ENCODE results near the gene ZNF444. TPM values are rescaled to one million over a fixed set of nuclear protein-coding genes. Genes with fewer than 3 reads are reported as not detected.
"Not testable (repeated sequence)": the region's sequence is repeated elsewhere in the genome, so short reads cannot be mapped to it uniquely, and the experiment has no call there.

ZNF444 gene
- total RNA-seq, 2 donors from 2014 or later: 50.2 to 58.8 TPM

DNA sequence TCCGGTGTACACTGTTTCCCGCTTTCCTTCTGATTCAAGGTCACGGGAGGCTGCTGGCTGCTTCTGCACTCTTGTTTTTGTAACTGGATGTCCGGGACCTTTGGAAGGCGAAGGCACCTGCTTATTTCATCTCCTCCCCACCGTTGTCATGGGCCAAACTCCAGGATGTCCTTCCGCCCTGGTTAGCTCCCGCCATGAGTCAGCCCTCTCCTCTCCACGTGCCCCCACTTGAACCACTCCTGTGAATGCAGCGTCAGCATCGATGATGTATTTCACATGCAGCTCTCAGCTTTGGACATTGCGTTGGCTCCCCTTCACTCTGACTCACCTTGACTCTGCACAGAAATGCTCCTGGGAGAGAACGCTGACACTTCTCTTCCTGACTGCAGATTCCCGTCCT, 29.2 kb downstream of the ZNF444 start:
- no peak overlapping the region for H3K4me3 ChIP-seq (ENCODE audit: low read length)
- H3K9me3 ChIP-seq (ENCODE audit: control insufficient read depth, low read length): no peaks in the 10 kb centered on the region
- DNase-seq: no peak
- TF ChIP-seq, protein P1, sequence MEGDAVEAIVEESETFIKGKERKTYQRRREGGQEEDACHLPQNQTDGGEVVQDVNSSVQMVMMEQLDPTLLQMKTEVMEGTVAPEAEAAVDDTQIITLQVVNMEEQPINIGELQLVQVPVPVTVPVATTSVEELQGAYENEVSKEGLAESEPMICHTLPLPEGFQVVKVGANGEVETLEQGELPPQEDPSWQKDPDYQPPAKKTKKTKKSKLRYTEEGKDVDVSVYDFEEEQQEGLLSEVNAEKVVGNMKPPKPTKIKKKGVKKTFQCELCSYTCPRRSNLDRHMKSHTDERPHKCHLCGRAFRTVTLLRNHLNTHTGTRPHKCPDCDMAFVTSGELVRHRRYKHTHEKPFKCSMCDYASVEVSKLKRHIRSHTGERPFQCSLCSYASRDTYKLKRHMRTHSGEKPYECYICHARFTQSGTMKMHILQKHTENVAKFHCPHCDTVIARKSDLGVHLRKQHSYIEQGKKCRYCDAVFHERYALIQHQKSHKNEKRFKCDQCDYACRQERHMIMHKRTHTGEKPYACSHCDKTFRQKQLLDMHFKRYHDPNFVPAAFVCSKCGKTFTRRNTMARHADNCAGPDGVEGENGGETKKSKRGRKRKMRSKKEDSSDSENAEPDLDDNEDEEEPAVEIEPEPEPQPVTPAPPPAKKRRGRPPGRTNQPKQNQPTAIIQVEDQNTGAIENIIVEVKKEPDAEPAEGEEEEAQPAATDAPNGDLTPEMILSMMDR (conservative IDR thresholded peaks at IDR 0.05): no peak
- WGBS, 2 experiments (ENCODE audit: insufficient coverage in 1 of 2, insufficient read length in 1 of 2): 84 to 87% methylated on average over 14 of the region's 14 CpGs
- Mint-ChIP-seq H3K4me3 (no peak overlapping the region), H3K36me3 (ENCODE audit: low read depth) (no peaks in the 10 kb centered on the region), H3K4me1 (peaks cover 10% of the 10 kb centered on the region), H3K27me3 (ENCODE audit: insufficient read depth) (peaks cover 14% of the 10 kb centered on the region), H3K9me3 (no peaks in the 10 kb centered on the region), H3K27ac (no peak overlapping the region)
- no peak overlapping the region for H3K9ac ChIP-seq (ENCODE audit: extremely low read depth, low read length, poor library complexity, severe bottlenecking)
- no peaks in the 10 kb centered on the region for H3K36me3 ChIP-seq (ENCODE audit: control insufficient read depth, insufficient read depth, low read length)
- no peak overlapping the region for H3K27ac ChIP-seq (ENCODE audit: low read depth, low read length)
- no peaks in the 10 kb centered on the region for H3K27me3 ChIP-seq (ENCODE audit: control insufficient read depth, insufficient read depth, low read length, poor library complexity, severe bottlenecking)
- H3K4me1 ChIP-seq (ENCODE audit: control insufficient read depth, insufficient read depth, low read length): no peaks in the 10 kb centered on the region

DNA sequence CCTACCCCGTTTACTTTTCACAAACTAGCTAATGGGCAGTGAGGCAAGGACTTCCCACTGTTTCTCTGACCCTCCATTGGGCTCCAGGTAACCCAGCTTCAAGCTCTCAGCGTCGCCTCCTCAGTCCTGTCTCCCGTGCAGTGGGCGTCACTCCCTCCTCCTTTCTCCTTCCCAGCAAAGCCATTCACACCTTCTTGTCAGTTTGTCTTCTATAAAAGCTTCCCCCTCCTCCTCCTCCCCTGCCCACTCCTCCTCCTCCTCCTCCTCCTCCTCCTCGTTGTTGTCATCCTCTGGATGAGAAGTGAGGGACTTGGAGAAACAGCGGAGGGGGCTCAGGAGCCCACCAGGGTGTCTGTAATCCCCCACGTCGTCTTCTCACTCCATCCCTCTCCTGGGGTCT, 33.0 kb downstream of the ZNF444 start:
- Mint-ChIP-seq H3K4me1 (peaks cover 17% of the 10 kb centered on the region), H3K27me3 (ENCODE audit: insufficient read depth) (peaks cover 27% of the 10 kb centered on the region), H3K9me3 (no peaks in the 10 kb centered on the region), H3K4me3 (no peak overlapping the region), H3K27ac (no peak overlapping the region), H3K36me3 (ENCODE audit: low read depth) (no peaks in the 10 kb centered on the region)
- Histone ChIP-seq H3K27me3 (ENCODE audit: control insufficient read depth, insufficient read depth, low read length, poor library complexity, severe bottlenecking) (no peaks in the 10 kb centered on the region), H3K9ac (ENCODE audit: extremely low read depth, low read length, poor library complexity, severe bottlenecking) (no peak overlapping the region), H3K36me3 (ENCODE audit: control insufficient read depth, insufficient read depth, low read length) (no peaks in the 10 kb centered on the region), H3K4me1 (ENCODE audit: control insufficient read depth, insufficient read depth, low read length) (no peaks in the 10 kb centered on the region), H3K4me3 (ENCODE audit: low read length) (no peak overlapping the region), H3K9me3 (ENCODE audit: control insufficient read depth, low read length) (no peaks in the 10 kb centered on the region), H3K27ac (ENCODE audit: low read depth, low read length) (no peak overlapping the region)
- TF ChIP-seq, protein P1 (conservative IDR thresholded peaks at IDR 0.05): no peak
- 19 to 29% methylated on average over 5 of the region's 9 CpGs for WGBS, 2 experiments (ENCODE audit: insufficient coverage in 1 of 2, insufficient read length in 1 of 2)
- DNase-seq: peak; percentile 82

DNA sequence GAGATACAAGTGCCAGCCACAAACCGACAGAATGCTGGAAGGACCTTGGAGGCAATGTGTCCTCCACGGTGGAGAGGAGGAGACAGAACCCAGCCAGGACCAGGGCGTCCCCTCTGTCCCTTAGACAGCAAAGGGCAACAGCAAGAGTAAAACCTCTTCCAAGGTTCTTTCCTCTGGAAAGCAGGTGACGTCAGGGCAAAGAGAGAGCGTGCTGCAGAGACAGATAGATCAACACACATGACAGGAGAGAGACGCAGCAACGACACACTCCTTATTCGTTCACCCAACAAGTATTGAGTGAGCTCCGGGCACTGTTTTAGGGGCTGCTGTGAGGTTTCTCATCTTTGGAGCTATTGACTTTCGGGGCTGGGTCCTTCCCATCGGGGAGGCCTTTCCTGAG, 33.5 kb downstream of the ZNF444 start:
- H3K27me3 Mint-ChIP-seq (ENCODE audit: insufficient read depth): peaks cover 27% of the 10 kb centered on the region
- no peak overlapping the region for H3K27ac Mint-ChIP-seq

DNA sequence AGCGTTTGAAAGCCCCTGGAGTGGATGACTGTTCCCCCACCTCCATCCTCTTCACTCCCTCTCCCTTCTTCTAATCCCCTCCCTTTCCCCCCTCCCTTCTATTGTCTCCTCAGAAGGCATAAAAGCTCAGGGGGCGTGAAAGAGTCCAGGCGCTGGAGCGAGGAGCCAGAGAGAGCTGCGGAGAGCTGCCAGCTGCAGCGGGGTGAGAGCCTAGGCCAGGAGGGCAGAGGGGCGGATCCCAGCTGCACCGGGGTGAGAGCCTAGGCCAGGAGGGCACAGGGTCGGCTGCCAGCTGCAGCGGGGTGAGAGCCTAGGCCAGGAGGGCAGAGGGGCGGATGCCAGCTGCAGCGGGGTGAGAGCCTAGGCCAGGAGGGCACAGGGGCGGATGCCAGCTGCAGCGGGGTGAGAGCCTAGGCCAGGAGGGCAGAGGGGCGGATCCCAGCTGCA, 34.8 kb downstream of the ZNF444 start, which contains the start of gene GALP:
TSS of gene GALP (plus strand) at position 148 of the 447 bp plus-strand sequence. CDS start 1,101 bp downstream, outside the sequence.
- not testable (repeated sequence) for H3K4me3 ChIP-seq (ENCODE audit: low read length); DNase-seq; H3K36me3 Mint-ChIP-seq (ENCODE audit: low read depth); H3K9me3 Mint-ChIP-seq; H3K27me3 ChIP-seq (ENCODE audit: control insufficient read depth, insufficient read depth, low read length, poor library complexity, severe bottlenecking); H3K27ac Mint-ChIP-seq; H3K9me3 ChIP-seq (ENCODE audit: control insufficient read depth, low read length); H3K9ac ChIP-seq (ENCODE audit: extremely low read depth, low read length, poor library complexity, severe bottlenecking); H3K4me3 Mint-ChIP-seq; H3K4me1 ChIP-seq (ENCODE audit: control insufficient read depth, insufficient read depth, low read length); H3K36me3 ChIP-seq (ENCODE audit: control insufficient read depth, insufficient read depth, low read length)
- H3K27ac ChIP-seq (ENCODE audit: low read depth, low read length): peak within 1 kb of the TSS; percentile 2
- WGBS, 2 experiments (ENCODE audit: insufficient coverage in 1 of 2, insufficient read length in 1 of 2): 44 to 67% methylated on average over 11 to 15 of the region's 15 CpGs
- Mint-ChIP-seq H3K27me3 (ENCODE audit: insufficient read depth) (peaks cover 22% of the 10 kb centered on the region), H3K4me1 (peaks cover 17% of the 10 kb centered on the region)

More for the DNA sequence above, 33.5 kb downstream of the ZNF444 start:
- H3K4me3 Mint-ChIP-seq: no peak overlapping the region
- TF ChIP-seq, protein P1 (conservative IDR thresholded peaks at IDR 0.05): no peak
- H3K4me3 ChIP-seq (ENCODE audit: low read length): no peak overlapping the region
- no peak overlapping the region for H3K27ac ChIP-seq (ENCODE audit: low read depth, low read length)
- no peak overlapping the region for H3K9ac ChIP-seq (ENCODE audit: extremely low read depth, low read length, poor library complexity, severe bottlenecking)
- WGBS, 2 experiments (ENCODE audit: insufficient coverage in 1 of 2, insufficient read length in 1 of 2): 76 to 79% methylated on average over 11 of the region's 11 CpGs
- no peak for DNase-seq
- no peaks in the 10 kb centered on the region for H3K9me3 ChIP-seq (ENCODE audit: control insufficient read depth, low read length)
- H3K36me3 Mint-ChIP-seq (ENCODE audit: low read depth): no peaks in the 10 kb centered on the region
- no peaks in the 10 kb centered on the region for H3K36me3 ChIP-seq (ENCODE audit: control insufficient read depth, insufficient read depth, low read length)
- no peaks in the 10 kb centered on the region for H3K4me1 ChIP-seq (ENCODE audit: control insufficient read depth, insufficient read depth, low read length)
- H3K4me1 Mint-ChIP-seq: peaks cover 17% of the 10 kb centered on the region
- no peaks in the 10 kb centered on the region for H3K9me3 Mint-ChIP-seq
- H3K27me3 ChIP-seq (ENCODE audit: control insufficient read depth, insufficient read depth, low read length, poor library complexity, severe bottlenecking): no peaks in the 10 kb centered on the region

DNA sequence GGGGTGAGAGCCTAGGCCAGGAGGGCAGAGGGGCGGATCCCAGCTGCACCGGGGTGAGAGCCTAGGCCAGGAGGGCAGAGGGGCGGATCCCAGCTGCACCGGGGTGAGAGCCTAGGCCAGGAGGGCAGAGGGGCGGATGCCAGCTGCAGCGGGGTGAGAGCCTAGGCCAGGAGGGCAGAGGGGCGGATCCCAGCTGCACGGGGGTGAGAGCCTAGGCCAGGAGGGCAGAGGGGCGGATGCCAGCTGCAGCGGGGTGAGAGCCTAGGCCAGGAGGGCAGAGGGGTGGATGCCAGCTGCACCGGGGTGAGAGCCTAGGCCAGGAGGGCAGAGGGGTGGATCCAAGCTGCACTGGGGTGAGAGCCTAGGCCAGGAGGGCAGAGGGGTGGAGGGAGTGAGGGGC, 35.2 kb downstream of the ZNF444 start:
- H3K9ac ChIP-seq (ENCODE audit: extremely low read depth, low read length, poor library complexity, severe bottlenecking); DNase-seq; H3K4me3 Mint-ChIP-seq; H3K4me1 ChIP-seq (ENCODE audit: control insufficient read depth, insufficient read depth, low read length); H3K4me3 ChIP-seq (ENCODE audit: low read length); H3K27ac Mint-ChIP-seq; H3K9me3 Mint-ChIP-seq; H3K27ac ChIP-seq (ENCODE audit: low read depth, low read length); H3K36me3 Mint-ChIP-seq (ENCODE audit: low read depth); H3K36me3 ChIP-seq (ENCODE audit: control insufficient read depth, insufficient read depth, low read length); H3K9me3 ChIP-seq (ENCODE audit: control insufficient read depth, low read length); H3K27me3 ChIP-seq (ENCODE audit: control insufficient read depth, insufficient read depth, low read length, poor library complexity, severe bottlenecking): not testable (repeated sequence)
- 84% methylated on average over 9 of the region's 11 CpGs; no CpG with 5 or more reads in 1 of the 2 experiments for WGBS, 2 experiments (ENCODE audit: insufficient coverage in 1 of 2, insufficient read length in 1 of 2)
- peaks cover 22% of the 10 kb centered on the region for H3K27me3 Mint-ChIP-seq (ENCODE audit: insufficient read depth)
- H3K4me1 Mint-ChIP-seq: peaks cover 17% of the 10 kb centered on the region
